HG02759 (cell line): ENCODE results near the gene MACROD1.
A peak's percentile ranks its signal among the peaks of the same experiment; 100 is the strongest.

Source experiments
- ATAC-seq: cut with Tn5 transposase; IDR thresholded peaks from one replicate; pipeline ENCODE4 v1.9.1; 2021; ENCODE audit warnings: mild to moderate bottlenecking, moderate library complexity; ENCODE audit not compliant: unreplicated experiment

The MACROD1 gene

GRCh38 chr11:64001484-64002420, 164.2 kb downstream of the MACROD1 start:
- ATAC-seq: no peak

- no peak for ATAC-seq
Observed at GRCh38 chr11:64000740-64001483, 165.0 kb downstream of the MACROD1 start.

GRCh38 chr11:64000026-64000739, 165.7 kb downstream of the MACROD1 start:
- peak; percentile 72 for ATAC-seq

DNA sequence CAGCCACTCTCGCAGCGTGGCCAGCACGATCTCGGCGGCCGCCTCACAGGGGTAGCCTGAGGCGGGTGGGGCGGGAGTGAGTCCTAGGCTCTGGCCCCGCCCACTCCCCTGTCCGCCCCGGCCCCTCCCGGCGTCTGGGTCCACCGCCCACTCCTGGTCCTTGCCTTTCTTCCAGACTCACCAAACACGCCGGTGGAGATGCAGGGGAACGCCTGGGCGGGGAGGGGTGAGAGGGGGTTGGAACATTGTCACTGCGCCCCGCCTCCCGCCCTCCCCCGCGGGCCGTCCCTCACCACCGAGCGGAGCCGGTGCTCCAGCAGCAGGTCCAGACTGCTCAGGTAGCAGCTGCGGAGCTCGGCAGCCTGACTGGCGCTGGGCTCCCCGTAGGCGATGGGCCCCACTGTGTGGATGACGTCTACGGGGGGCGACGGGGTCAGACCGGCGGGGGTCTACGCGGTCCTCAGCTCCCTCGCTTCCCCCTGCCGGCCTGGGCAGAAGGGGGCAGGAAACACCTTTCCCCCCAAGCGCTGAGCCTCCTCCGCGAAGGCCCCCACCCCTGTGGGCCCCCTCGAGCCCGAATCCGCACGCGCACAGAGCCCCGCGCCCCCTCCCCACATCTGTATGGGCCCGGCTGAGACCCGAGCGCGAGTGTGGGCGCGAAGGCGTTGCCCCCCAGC, 166.4 kb downstream of the MACROD1 start:
- peak; percentile 41 for ATAC-seq

- peak; percentile 25 for ATAC-seq
Observed at GRCh38 chr11:63998558-63999348, 167.2 kb downstream of the MACROD1 start.

- ATAC-seq: no peak
Observed at GRCh38 chr11:63997801-63998337, 168.0 kb downstream of the MACROD1 start.

DNA sequence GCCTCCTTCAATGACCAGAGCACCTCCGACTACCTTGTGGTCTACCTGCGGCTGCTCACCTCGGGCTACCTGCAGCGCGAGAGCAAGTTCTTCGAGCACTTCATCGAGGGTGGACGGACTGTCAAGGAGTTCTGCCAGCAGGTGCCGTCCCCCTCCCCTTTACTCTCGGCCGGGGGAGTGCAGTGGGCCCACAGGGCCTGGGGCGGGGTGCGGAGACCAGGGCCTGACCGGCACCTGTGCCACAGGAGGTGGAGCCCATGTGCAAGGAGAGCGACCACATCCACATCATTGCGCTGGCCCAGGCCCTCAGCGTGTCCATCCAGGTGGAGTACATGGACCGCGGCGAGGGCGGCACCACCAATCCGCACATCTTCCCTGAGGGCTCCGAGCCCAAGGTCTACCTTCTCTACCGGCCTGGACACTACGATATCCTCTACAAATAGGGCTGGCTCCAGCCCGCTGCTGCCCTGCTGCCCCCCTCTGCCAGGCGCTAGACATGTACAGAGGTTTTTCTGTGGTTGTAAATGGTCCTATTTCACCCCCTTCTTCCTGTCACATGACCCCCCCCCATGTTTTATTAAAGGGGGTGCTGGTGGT, 168.7 kb downstream of the MACROD1 start:
- no peak for ATAC-seq

- ATAC-seq: no peak
Observed at GRCh38 chr11:63996512-63996911, 169.4 kb downstream of the MACROD1 start.

GRCh38 chr11:63993993-63994392, 171.9 kb downstream of the MACROD1 start:
- no peak for ATAC-seq

DNA sequence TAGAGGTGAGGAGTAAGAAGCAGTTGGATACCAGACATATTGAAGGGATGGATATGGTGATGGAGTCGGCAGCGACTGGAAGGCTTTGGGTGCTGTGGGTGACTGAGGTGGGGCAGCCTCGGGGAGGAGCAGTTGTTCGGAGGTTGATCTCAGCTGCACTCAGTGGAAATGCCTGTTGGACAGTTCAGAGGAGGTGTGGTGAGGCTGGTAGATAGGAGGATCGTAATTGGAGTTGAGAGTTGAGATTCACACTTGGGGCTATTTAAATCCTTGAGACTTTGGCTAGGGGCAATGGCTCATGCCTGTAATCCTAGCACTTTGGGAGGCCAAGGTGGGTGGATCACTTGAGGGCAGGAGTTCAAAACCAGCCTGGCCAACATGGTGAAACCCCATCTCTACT, 172.8 kb downstream of the MACROD1 start:
- ATAC-seq: no peak

DNA sequence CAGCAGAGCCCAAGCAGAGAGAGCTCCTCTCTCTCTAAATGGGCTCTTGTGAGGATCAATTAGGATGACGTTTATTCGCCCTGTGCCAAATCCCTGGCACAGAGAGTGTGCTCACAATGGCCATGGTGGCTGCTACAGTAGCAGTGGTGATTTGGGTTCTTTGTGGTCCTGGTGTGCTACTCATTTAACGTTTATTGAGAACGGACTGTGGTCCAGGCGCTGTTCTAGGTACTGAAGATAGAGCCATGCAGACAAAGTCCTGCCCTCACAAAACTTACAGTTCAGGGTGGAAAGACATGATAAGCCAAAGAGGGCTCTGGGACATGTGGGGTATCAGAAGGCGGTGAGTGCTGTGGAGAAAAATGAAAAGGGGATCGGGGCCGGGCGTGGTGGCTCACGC, 174.4 kb downstream of the MACROD1 start:
- ATAC-seq: no peak

- no peak for ATAC-seq
Observed at GRCh38 chr11:63986932-63987513, 178.9 kb downstream of the MACROD1 start.

GRCh38 chr11:63986156-63986931, 179.6 kb downstream of the MACROD1 start, which contains the start of gene OTUB1:
TSS of gene OTUB1 (plus strand) at chr11:63986438. CDS start at chr11:63986457, 19 bp downstream.
- peak; percentile 91 for ATAC-seq

DNA sequence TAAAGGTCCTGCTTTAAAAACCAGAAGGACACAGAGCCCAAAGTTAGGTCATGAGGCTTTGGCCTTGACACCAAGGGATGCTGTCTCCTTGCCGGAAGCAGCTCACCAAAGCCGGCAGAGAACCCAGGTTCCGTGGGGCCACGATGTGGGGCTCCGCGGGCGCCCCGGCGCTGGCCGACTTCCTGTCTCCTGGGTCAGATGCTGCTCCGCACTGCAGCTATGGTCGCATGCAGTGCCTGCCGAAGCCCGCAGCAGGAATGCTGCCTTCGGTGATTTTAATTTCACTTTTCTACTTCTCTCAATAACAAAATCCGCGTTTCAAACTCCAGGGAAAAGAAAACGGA, 180.1 kb downstream of the MACROD1 start:
- ATAC-seq: peak; percentile 60

DNA sequence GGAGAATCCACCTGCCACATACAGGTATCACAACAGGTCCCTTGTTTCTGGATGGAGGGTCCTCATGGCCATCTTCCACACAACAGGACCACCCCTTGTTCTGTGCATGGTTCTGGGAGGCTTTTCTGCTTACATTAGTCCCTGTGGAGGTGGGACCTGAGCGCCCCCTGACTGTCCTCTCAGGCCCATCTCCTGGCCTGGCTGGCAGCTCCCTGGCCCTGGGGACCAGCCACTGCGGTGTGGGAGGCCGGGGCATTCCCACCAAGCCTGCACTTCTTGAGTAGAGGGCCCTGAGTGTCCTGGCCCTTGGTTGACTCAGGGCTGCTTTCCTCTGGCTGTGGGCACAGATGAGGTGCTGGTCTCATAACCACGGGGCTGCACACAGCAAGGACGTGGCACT, 186.5 kb downstream of the MACROD1 start:
- ATAC-seq: no peak

DNA sequence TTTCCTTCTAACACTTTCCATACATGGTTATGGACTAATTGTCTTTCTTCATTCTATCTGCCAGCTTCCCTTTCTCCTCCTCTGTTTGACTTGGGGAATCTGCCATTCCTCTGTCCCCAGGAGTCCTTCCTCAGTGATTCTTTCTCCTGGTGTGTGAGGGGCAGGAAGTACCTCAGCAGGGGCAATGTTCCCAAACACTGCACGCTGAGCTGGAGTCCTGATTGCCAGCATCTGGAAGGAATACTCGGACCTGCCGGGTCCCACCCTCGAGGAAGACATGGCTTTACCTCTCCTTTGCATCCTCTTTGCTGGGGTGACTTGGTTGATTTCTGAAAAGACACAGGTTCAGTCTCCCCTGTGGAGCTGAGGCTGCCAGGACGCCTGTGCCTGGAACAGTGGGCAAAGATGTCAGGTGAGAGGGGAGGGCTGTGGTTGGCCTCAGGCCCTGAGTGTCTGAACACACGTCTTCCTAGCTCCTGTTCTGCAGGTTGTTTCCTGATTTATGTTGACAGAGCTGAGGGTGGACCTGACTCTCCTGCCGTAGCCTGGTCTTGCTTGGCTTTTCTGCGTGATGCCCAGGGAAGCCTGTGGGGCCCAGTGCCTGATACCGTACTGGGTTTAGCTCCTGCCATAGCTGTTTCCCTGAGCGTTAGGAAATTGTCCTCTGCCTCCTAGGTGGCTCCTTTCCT, 187.2 kb downstream of the MACROD1 start:
- no peak for ATAC-seq
